Psoas muscle (tissue), 7 donors: ENCODE measurements around the gene IFT27. TPM values are rescaled to one million over a fixed set of nuclear protein-coding genes. Genes with fewer than 3 reads are reported as not detected.

Experiments
- polyA plus RNA-seq, 3 donors: library from polyadenylated mRNA; stranded (reverse); fragments of 200-250 nt; gene quantifications; one replicate each; pipeline ENCODE4 v1.2.3, GENCODE V29; 2013
- total RNA-seq, 4 donors: library from RNA; stranded (reverse); fragmentation: NEBNext Ultra II Directional in 2 of 4; extraction: Animal tissue kit (Norgen Biotek cat#: 25700) in 2 of 4; gene quantifications; one replicate each; pipeline versions ENCODE4 v1.2.1 to v1.2.4, GENCODE V29; 2021 to 2023
- donor health status: healthy with polysubstance abuse.
- donor health status: DM: no; HTN: no; CAD: no; lungs with moderate emphysema.
- donor health status: Bipolar disorder and iron deficiency.
- donor health status: healthy.
- donor health status: DM: no; HTN: no; CAD: no.
- donor health status: DM: no; HTN: no; CAD: no.
- donor health status: DM: yes; HTN: yes; CAD: no.

The IFT27 gene
- total and polyA plus RNA-seq, 7 donors, result 5.6 to 16.7 (median 7.4) TPM

Other genes with a start within 250 kb of the IFT27 start
- 100 to 1,000 TPM; 102 to 125 (median 116) TPM for gene EIF3D, start 247.0 kb downstream of the IFT27 start, total RNA-seq
- gene EIF3D, start 247.0 kb downstream of the IFT27 start, polyA plus RNA-seq, result 100 to 1,000 TPM; 115 to 338 (median 140) TPM
- not detected for gene CACNG2, start 72.4 kb downstream of the IFT27 start, total RNA-seq
- gene CACNG2, start 72.4 kb downstream of the IFT27 start, polyA plus RNA-seq, result not detected
- gene PVALB, start 40.9 kb upstream of the IFT27 start, total RNA-seq, result 1 to 10 TPM in 1 of 4 donors, not detected in 3; 1.1 TPM
- 1 to 10 TPM in 2 of 3 donors, under 1 TPM in 1; 0.22 to 1.4 (median 1.1) TPM for gene PVALB, start 40.9 kb upstream of the IFT27 start, polyA plus RNA-seq
- gene NCF4, start 84.9 kb upstream of the IFT27 start, total RNA-seq, result 1 to 10 TPM; 2.6 to 4.3 (median 3.0) TPM
- gene NCF4, start 84.9 kb upstream of the IFT27 start, polyA plus RNA-seq, result 1 to 10 TPM; 1.5 to 1.9 (median 1.5) TPM
- 1 to 10 TPM; 1.0 to 1.7 (median 1.5) TPM for gene CSF2RB, start 137.5 kb upstream of the IFT27 start, total RNA-seq
- under 1 TPM; 0.25 to 0.45 (median 0.27) TPM for gene CSF2RB, start 137.5 kb upstream of the IFT27 start, polyA plus RNA-seq
- gene TST, start 243.3 kb upstream of the IFT27 start, total RNA-seq, result 10 to 100 TPM; 18.4 to 46.9 (median 33.1) TPM
- gene TST, start 243.3 kb upstream of the IFT27 start, polyA plus RNA-seq, result 10 to 100 TPM; 18.6 to 35.6 (median 24.1) TPM
- gene MPST, start 243.6 kb upstream of the IFT27 start, total RNA-seq, result 10 to 100 TPM; 31.5 to 58.0 (median 41.7) TPM
- 10 to 100 TPM; 42.1 to 83.6 (median 67.2) TPM for gene MPST, start 243.6 kb upstream of the IFT27 start, polyA plus RNA-seq